Ishikawa (cell line): ENCODE measurements around the gene SLC22A8.

Experiments used
- CEBPB ChIP-seq: IDR thresholded peaks from 2 replicates; pipeline ENCODE4 v1.6.1; 2012
- CREB1 ChIP-seq: IDR thresholded peaks from 2 replicates; pipeline ENCODE4 v1.6.1; 2012; ENCODE audit warnings: low read depth
- EP300 ChIP-seq: IDR thresholded peaks from 2 replicates; pipeline ENCODE4 v1.6.1; 2012; ENCODE audit warnings: borderline replicate concordance
- MAX ChIP-seq: IDR thresholded peaks from 2 replicates; pipeline ENCODE4 v1.6.1; 2012
- NFIC ChIP-seq: IDR thresholded peaks from 2 replicates; pipeline ENCODE4 v1.6.1; 2012
- RAD21 ChIP-seq: IDR thresholded peaks from 2 replicates; pipeline ENCODE4 v1.6.1; 2012; ENCODE audit warnings: low read depth
- USF1 ChIP-seq: IDR thresholded peaks from 2 replicates; pipeline ENCODE4 v1.6.1; 2012
- YY1 ChIP-seq: IDR thresholded peaks from 2 replicates; pipeline ENCODE4 v1.6.1; 2012; ENCODE audit warnings: low read depth
- ZBTB7A ChIP-seq: IDR thresholded peaks from 2 replicates; pipeline ENCODE4 v1.6.1; 2012; ENCODE audit warnings: low read depth

GRCh38 chr11:62962391-62962790, 53.2 kb downstream of the SLC22A8 start:
- TF ChIP-seq YY1: no peak
- TF ChIP-seq CREB1: no peak
- TF ChIP-seq MAX: no peak
- TF ChIP-seq CEBPB: no peak
- TF ChIP-seq ZBTB7A: no peak
- TF ChIP-seq USF1: no peak
- TF ChIP-seq EP300: no peak
- no peak for TF ChIP-seq NFIC
- TF ChIP-seq RAD21: no peak
